GM23248 (cell line): Measurements from ENCODE around the gene EFL1.

Source experiments
- EZH2 ChIP-seq: fragments of 200-600 bp; sonication (generic); IDR thresholded peaks from 2 replicates; pipeline ENCODE4 v1.6.1; 2018; ENCODE audit warnings: antibody characterized with exemption, mild to moderate bottlenecking; ENCODE audit not compliant: insufficient read depth, poor library complexity, severe bottlenecking
- EZH2phosphoT487 ChIP-seq: fragments of 200-600 bp; sonication (generic); IDR thresholded peaks from 2 replicates; pipeline ENCODE4 v1.6.1; 2018; ENCODE audit warnings: antibody characterized with exemption, moderate library complexity, mild to moderate bottlenecking, low read depth; ENCODE audit not compliant: insufficient read depth

DNA sequence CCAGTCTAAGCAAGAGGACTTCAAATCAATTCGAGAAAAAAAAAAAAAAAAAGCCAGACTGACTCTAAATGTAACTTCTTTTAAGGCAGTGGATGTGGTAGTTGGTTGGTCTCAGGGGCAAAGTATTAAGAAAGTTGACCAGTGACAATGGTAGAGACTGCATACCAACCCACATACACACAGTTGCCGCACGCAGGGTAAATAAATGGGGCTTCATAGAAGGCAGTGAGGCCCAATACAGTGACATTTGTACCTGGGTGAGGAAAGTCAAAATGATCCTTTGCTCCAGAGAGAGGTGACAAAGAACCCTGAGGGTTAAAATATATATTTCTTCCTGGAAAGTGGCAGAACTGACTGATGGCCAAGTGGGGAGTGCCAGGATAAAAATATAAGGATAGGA is 116.0 kb downstream of the EFL1 start:
- TF ChIP-seq EZH2 (no peak), EZH2phosphoT487 (no peak)
